GM12874 (cell line): ENCODE results near the gene DUSP8.

Source experiments
- CTCF ChIP-seq: IDR thresholded peaks from 2 replicates; pipeline ENCODE4 v1.5.1; 2011; ENCODE audit warnings: low read depth, mild to moderate bottlenecking, control low read depth, low read length, moderate library complexity; ENCODE audit not compliant: insufficient read depth

Gene DUSP8

GRCh38 chr11:1567052-1567720 lies 4.9 kb downstream of the DUSP8 start:
- TF ChIP-seq CTCF = no peak

GRCh38 chr11:1566381-1567051 lies 5.6 kb downstream of the DUSP8 start:
- no peak for TF ChIP-seq CTCF

- TF ChIP-seq CTCF = no peak
Observed at GRCh38 chr11:1565904-1566247, 6.2 kb downstream of the DUSP8 start.

GRCh38 chr11:1565173-1565903 lies 6.7 kb downstream of the DUSP8 start:
- no peak for TF ChIP-seq CTCF

- TF ChIP-seq CTCF = no peak
Observed at GRCh38 chr11:1564535-1565172, 7.4 kb downstream of the DUSP8 start.

- no peak for TF ChIP-seq CTCF
Observed at GRCh38 chr11:1563697-1564534, 8.2 kb downstream of the DUSP8 start.
